ENCODE results near the gene PRSS8.
"Not testable (repeated sequence)": the region's sequence is repeated elsewhere in the genome, so short reads cannot be mapped to it uniquely, and the experiment has no call there.

The PRSS8 gene

GRCh38 chr16:31157136-31157535 lies 21.6 kb upstream of the PRSS8 start:
- TF ChIP-seq CTCF (IDR thresholded peaks at IDR 0.05; ENCODE audit: insufficient read depth, low read length, missing control alignments): no peak
- DNase-seq (ENCODE audit: low read depth, low spot score): no peak
- ChIA-PET CTCF (interaction anchor here (0.6 to 6.9 kb wide), 7 partner anchors 10 to 286 kb away, joined by 3 to 101 read pairs (median 18); partner anchors contain the start of genes FUS and HSD3B7), POLR2A (interaction anchor here (1.6 kb wide), 1 partner anchor 23 kb away, joined by 5 read pairs; the partner anchor contains the start of gene FUS)
- no peak overlapping the region for H3K4me3 ChIP-seq (ENCODE audit: low read depth, low read length)

- CTCF ChIA-PET: interaction anchor here (1.2 to 4.9 kb wide), 2 partner anchors 8 to 10 kb away, joined by 3 to 40 read pairs; no protein-coding TSS in a partner anchor
- DNase-seq (ENCODE audit: low read depth, low spot score); H3K4me3 ChIP-seq (ENCODE audit: low read depth, low read length); POLR2A ChIA-PET: not testable (repeated sequence)
Measured at GRCh38 chr16:31150976-31151375, 15.4 kb upstream of the PRSS8 start.

DNA sequence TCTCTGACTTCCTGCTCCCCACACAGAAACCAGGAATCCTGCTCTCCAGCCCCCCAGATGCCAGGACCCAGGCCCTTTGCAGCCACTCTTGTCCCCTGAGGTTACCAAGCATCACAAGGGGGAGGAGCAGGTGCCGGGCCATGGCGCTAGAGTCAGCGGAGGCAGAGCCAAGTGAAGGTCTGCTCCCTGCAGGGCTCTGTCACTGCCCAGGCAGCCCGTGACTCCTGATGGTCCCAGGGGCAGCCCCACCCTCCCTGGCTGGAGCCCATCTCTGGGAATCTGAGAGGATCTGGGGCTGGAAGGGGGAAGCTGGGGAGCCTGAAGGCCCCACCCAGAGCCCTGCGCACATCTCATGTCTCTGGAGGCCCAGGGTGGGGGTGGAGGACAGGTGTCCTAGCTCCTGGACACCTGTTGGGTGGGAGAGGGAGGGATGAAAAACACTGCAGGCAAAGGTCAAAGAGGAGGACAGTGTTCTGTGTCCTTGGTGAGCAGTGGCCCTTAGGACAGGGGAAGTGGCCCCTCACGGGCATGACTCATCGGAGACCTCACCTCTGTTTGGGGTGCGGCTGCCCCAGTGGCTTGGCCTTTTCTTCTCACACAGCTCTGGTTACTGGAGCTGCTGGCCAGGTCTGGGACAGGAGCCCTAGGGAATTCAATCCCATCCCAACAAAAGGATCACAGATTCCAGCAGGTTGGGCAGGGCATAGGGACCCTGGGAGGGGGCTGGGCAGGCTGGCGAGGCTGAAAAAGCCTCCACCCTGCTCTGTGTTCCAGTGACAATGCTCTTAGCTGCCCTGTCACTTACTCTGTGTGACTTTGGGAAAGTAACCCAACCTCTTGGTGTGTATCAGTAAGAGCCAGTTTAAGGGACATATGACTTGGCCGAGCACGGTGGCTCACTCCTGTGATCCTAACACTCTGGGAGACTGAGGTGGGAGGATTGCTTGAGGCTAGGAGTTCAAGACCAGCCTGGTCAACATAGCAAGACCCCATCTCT lies 14.7 kb upstream of the PRSS8 start, which contains the start of gene PRSS36:
Gene PRSS36, minus strand, starts transcription at position 173 of the 997 bp plus-strand sequence. Its CDS starts 31 bp downstream, at position 142.
- no peak for TF ChIP-seq CTCF (IDR thresholded peaks at IDR 0.05; ENCODE audit: insufficient read depth, low read length, missing control alignments)
- DNase-seq (ENCODE audit: low read depth, low spot score): no peak
- ChIA-PET CTCF (interaction anchor here (1.1 kb wide), 1 partner anchor 196 kb away, joined by 5 read pairs; no protein-coding TSS in a partner anchor), POLR2A (no interaction called here)
- H3K4me3 ChIP-seq (ENCODE audit: low read depth, low read length): no peak within 1 kb of the TSS

- ChIA-PET POLR2A (no interaction called here), CTCF (interaction anchor here (1.1 kb wide), 1 partner anchor 195 kb away, joined by 5 read pairs; no protein-coding TSS in a partner anchor)
- no peak overlapping the region for H3K4me3 ChIP-seq (ENCODE audit: low read depth, low read length)
- DNase-seq (ENCODE audit: low read depth, low spot score): no peak
- TF ChIP-seq CTCF (IDR thresholded peaks at IDR 0.05; ENCODE audit: insufficient read depth, low read length, missing control alignments): no peak
Measured at GRCh38 chr16:31149332-31149731, 13.8 kb upstream of the PRSS8 start.

DNA sequence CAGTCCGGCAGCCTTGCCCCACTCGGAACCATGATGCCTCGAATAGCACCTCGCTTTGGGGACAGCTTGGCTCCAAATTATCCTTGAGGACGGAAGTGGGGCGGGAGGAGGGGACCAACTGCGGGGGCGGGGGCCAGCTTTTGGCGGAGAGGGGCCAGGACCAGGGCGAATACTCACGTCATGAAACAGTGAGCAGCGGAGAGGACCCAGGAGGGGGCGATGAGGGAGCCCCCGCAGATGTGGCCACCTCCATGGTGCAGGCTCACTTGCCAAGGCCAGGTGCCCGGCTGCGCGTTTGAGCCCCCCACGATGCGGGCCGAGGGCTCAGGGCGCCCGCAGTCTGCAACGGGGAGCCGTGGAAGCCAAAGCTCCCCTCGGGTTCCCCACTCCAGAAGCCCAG lies 13.4 kb upstream of the PRSS8 start:
- no peak for TF ChIP-seq CTCF (IDR thresholded peaks at IDR 0.05; ENCODE audit: insufficient read depth, low read length, missing control alignments)
- H3K4me3 ChIP-seq (ENCODE audit: low read depth, low read length): no peak overlapping the region
- ChIA-PET POLR2A (no interaction called here), CTCF (interaction anchor here (1.1 kb wide), 1 partner anchor 195 kb away, joined by 5 read pairs; no protein-coding TSS in a partner anchor)
- no peak for DNase-seq (ENCODE audit: low read depth, low spot score)

- POLR2A ChIA-PET: no interaction called here
Measured at GRCh38 chr16:31148281-31148728, 12.8 kb upstream of the PRSS8 start.

More at GRCh38 chr16:31148281-31148728, 12.8 kb upstream of the PRSS8 start:
- TF ChIP-seq CTCF (IDR thresholded peaks at IDR 0.05; ENCODE audit: insufficient read depth, low read length, missing control alignments): no peak
- H3K4me3 ChIP-seq (ENCODE audit: low read depth, low read length): no peak overlapping the region
- DNase-seq (ENCODE audit: low read depth, low spot score): no peak
- CTCF ChIA-PET: no interaction called here

All from AG04449 (cell line).